NCI-H1092 (cell line): ENCODE results near the gene OPRL1.
"Not testable (repeated sequence)": the region's sequence is repeated elsewhere in the genome, so short reads cannot be mapped to it uniquely, and the experiment has no call there.

Source experiments
- DNase-seq: peaks from one replicate; lab custom pipeline; 2025; lab: John Stamatoyannopoulos, UW

OPRL1 gene

GRCh38 chr20:64117432-64117777, 37.5 kb downstream of the OPRL1 start:
- not testable (repeated sequence) for DNase-seq

DNA sequence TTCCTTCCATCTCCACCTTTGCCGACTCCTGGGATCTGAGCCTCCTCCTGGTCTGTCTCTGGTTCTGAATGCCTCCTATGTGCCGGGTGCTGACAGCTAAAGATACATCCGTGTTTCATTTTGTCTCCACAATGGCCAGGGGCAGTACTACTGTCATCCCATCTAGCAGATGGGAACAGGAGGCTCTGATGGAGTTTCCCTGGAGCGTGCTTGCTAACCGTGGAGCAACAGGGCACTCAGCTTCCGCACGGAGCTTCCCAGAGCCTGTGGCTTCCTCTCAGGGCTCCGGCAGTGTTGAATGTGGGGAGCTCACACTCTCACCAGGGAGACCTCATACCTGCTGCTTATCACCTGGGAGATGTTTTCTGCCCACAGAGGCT, 39.4 kb downstream of the OPRL1 start:
- no peak for DNase-seq

DNA sequence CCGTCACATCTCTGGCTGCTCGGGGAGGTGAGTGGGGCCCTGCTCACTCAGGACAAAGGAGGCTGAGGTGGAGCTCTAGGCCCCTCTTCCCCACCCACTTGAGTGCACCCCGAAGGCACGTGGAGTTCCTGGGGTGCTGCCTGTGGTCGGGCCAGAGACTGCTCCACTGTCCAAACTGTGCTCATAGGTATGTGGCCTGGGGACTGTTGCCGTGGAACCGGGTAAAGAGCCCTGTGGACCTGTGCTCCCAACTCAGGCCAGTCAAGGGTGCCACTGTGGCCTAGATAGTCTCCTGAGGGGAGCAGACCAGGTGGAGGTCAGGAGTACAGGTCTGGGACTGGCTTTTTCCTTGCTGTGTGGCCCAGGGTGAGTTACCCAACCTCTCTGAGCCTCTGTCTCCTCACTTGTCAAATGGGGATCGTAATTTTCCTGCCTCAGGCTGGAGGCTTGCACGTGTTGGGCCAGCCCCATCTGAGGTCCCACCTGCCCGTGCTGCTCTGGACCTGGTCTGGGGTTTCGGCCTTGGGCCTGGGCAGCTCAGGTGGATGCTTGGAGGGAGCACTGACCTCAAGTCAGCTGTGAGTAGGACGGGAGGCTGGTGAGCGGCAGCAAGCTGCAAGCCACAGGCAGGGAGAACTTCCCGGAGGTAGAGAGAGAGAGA, 39.9 kb downstream of the OPRL1 start:
- no peak for DNase-seq

DNA sequence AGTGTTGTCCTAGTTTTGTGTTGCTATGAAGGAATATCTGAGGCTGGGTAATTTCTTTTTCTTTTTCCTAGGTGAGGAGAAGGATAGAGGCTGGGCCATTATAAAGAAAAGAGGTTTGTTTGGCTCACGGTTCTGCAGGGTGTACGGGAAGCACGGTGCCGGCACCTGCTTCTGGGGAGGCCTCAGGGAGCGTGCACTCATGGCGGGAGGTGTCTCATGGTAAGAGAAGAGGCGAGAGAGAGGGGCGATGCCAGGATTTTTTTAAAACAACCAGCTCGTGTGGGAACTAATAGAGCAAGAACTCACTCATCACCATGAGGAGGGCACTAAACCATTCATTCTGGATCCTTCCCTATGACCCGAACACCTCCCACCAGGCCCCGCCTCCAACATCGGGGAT, 41.7 kb downstream of the OPRL1 start:
- DNase-seq = no peak

- DNase-seq = not testable (repeated sequence)
Observed at GRCh38 chr20:64122927-64123326, 43.0 kb downstream of the OPRL1 start.

- not testable (repeated sequence) for DNase-seq
Observed at GRCh38 chr20:64123517-64123916, 43.6 kb downstream of the OPRL1 start.

- DNase-seq = no peak
Observed at GRCh38 chr20:64129146-64129782, 49.4 kb downstream of the OPRL1 start.

DNA sequence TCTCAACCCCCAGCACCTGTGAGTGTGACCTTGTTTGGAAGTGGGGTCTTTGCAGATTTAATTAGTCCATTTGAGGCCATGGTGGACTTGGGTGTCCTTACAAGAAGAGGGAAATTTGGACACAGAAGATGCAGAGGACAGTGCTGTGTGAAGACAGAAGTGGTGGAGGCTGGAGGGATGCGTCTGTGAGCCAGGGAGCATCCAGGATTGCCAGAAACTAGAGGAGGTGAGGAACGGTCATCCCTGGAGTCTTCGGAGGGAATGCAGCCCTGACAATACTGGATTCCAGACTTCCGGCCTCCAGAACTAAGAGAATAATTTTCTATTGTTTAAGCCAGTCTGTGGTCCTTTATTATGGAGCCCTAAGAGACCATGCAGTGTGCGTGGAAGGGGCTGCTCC, 50.4 kb downstream of the OPRL1 start:
- DNase-seq = no peak

DNA sequence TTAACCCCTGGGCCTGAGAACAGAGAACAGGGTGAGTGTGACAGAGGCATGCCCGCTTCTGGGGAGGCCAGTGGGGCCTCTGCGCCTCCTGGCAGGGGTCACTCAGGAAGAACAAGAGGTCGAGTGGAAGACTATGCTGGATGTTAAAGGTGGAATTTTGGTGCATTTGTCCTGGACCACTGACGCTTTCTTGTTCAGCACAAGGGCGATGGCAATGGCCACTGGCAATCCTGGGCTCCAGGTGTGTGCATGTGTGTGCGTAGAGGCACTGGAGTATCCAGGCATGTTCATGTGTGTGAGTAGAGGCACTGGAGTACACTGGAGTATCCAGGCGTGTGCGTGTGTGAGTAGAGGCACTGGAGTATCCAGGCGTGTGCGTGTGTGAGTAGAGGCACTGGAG, 51.0 kb downstream of the OPRL1 start:
- no peak for DNase-seq

- DNase-seq = no peak
Observed at GRCh38 chr20:64131406-64131805, 51.5 kb downstream of the OPRL1 start.

DNA sequence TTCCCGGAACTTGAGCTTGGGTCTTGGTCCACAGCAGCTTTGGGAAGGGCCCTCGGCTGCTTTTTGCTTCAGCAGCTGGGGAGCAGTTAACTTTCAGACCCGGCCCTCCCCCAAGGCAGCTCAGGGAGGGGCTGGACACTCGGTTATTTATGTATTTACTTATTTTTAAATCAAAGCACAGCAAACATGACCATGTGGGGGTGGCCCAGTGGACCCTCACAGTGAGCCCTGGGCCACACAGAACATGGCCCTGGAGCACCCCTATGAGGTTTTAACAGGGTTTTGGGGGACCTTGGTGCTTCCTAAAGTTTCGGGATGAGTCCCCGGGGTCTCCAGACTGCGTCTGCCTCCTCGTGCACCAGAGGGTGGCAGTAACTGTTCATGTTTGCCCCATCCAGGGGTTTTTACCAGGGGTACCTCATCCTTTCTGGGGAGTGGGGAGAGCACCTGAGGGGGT, 54.1 kb downstream of the OPRL1 start:
- no peak for DNase-seq

- not testable (repeated sequence) for DNase-seq
Observed at GRCh38 chr20:64134744-64135143, 54.9 kb downstream of the OPRL1 start.

GRCh38 chr20:64136004-64136710, 56.3 kb downstream of the OPRL1 start:
- DNase-seq = no peak

GRCh38 chr20:64137598-64138031, 57.7 kb downstream of the OPRL1 start:
- DNase-seq = no peak

- DNase-seq = no peak
Observed at GRCh38 chr20:64138276-64138815, 58.5 kb downstream of the OPRL1 start.

- DNase-seq = no peak
Observed at GRCh38 chr20:64139199-64140060, 59.5 kb downstream of the OPRL1 start.

DNA sequence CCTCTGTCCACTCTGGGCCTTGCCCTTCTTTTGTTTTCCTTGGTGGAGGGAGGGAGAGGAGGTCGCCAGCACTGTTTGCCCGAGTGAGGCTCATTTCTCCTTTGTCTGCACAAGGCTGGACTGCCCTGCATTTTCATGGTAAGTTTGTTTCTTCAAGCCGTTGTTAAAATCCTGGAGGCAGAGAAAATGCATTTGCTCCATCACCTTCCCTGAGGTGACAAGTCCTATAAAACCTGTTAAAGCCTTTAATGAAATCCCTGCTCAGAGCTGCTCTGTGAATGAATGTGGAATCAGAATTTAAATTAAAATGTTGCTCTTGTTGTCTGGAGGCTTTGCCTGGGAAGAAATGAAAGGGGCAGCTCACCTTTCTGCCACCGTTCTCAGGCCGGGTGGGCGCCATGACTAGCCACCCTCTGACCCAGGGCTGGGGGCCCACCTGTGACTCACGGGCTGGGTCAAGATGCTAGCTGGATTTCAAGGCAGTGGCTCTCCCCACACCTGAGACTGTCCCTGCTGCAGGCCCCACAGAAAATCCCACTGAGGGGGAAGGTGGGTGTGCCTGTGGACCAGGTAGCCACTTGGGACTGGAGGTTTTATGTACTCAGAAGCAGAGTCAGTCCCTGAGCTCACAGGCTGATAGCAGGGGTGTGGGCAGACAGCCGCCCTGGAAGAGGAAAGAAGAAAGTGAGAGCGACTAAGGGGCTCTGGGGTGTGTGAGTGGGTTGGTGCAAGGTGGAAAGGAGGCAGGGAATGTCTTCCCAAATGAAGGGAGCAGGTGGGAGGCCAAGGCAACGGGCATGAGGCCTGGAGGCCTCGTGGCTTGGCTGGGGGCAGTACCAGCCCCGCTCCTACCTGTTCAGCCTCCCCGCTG, 60.4 kb downstream of the OPRL1 start:
- no peak for DNase-seq

GRCh38 chr20:64140956-64141355, 61.1 kb downstream of the OPRL1 start:
- no peak for DNase-seq

- DNase-seq = no peak
Observed at GRCh38 chr20:64142590-64142989, 62.7 kb downstream of the OPRL1 start.

DNA sequence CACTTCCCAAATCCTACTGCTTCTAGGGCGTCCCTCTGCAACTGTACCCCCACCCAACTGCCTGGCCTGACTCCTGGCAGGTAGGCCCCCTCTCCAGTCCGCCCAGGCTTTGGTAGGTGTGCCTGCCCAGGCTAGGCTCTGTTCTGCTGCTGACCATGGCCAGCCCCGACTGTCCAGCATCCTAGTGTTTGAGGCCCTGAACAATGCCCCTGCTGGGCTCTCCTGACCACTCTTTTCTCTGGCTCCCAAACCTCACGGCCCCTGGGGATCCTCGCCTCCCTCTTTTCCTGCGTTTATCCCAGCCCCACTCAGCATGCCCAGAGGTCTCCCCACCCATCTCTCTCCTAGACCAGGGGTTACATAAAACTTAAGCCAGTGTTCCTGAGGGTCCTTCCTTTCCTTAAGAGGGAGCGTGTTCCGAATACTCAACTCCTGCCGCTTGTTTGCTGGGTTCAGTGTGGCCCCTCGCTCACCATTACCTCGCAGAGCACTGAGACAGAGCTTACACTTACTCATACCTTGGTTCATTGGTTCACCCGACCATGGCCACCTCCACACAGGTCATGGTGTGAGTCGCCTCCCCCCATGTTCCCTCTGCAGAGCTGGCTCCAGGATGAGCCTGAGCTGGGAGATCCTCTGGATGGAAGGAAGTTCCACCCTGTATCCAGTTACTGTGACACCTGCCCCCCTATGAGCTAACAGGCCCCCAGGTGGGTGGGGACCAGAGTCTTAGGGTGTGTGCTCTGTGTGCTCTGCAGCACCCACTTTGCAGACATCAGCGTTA, 63.3 kb downstream of the OPRL1 start:
- no peak for DNase-seq
